ENCODE data around the gene SLC7A7. TPM values are rescaled to one million over a fixed set of nuclear protein-coding genes. Genes with fewer than 3 reads are reported as not detected.

The SLC7A7 gene
- total RNA-seq, 8 experiments from 2014 or later = 0.41 to 3.3 (median 1.4) TPM

GRCh38 chr14:22849212-22849819 is 34.1 kb upstream of the SLC7A7 start:
- ATAC-seq (replicated peaks in 6 of 8) = peak in 2 of 8 experiments; percentile 12 to 35
- no peak overlapping the region for H3K4me3 ChIP-seq
- in situ Hi-C loops (cut with MboI; ENCODE audit: low pct_unique_long_range_greater_than_20kb in 2 of 9, low sequenced_read_pairs in 9 of 9, unreplicated experiment in 9 of 9) = loop anchor here in 3 of 9 experiments (10.0 to 25.0 kb wide), 3 partner anchors 275 to 462 kb away; no protein-coding TSS in a partner anchor
- no peak overlapping the region for H3K27ac ChIP-seq
- WGBS, 10 experiments = 6 to 88% (median 76%) methylated on average over 1 to 8 of the region's 19 CpGs; no CpG with 5 or more reads in 1 of the 10 experiments
- H3K4me1 ChIP-seq (replicated peaks in 1 of 2) = peaks cover 2 to 5% of the 10 kb centered on the region in 2 donors

- H3K4me3 ChIP-seq = no peak overlapping the region
- H3K4me1 ChIP-seq (replicated peaks in 1 of 2) = peaks cover 2 to 5% of the 10 kb centered on the region in 2 donors
- WGBS, 10 experiments = 0 to 80% (median 47%) methylated on average over 1 to 6 of the region's 12 CpGs; no CpG with 5 or more reads in 4 of the 10 experiments
- no peak overlapping the region for H3K27ac ChIP-seq
- ATAC-seq (replicated peaks in 6 of 8) = peak; percentile 23 to 47 (median 34)
- in situ Hi-C loops (cut with MboI; ENCODE audit: low pct_unique_long_range_greater_than_20kb in 2 of 9, low sequenced_read_pairs in 9 of 9, unreplicated experiment in 9 of 9) = loop anchor here in 3 of 9 experiments (10.0 to 25.0 kb wide), 3 partner anchors 274 to 461 kb away; no protein-coding TSS in a partner anchor
These were observed 33.3 kb upstream of the SLC7A7 start for GRCh38 chr14:22848351-22849164.

GRCh38 chr14:22847661-22848341 is 32.6 kb upstream of the SLC7A7 start:
- Histone ChIP-seq H3K27ac (no peak overlapping the region), H3K4me1 (replicated peaks in 1 of 2) (peaks cover 0 to 5% of the 10 kb centered on the region in 2 donors), H3K4me3 (no peak overlapping the region)
- peak in 2 of 8 experiments; percentile 0 to 5 for ATAC-seq (replicated peaks in 6 of 8)
- 0 to 100% (median 25%) methylated on average over 1 to 4 of the region's 14 CpGs; no CpG with 5 or more reads in 6 of the 10 experiments for WGBS, 10 experiments
- in situ Hi-C loops (cut with MboI; ENCODE audit: low pct_unique_long_range_greater_than_20kb in 2 of 9, low sequenced_read_pairs in 9 of 9, unreplicated experiment in 9 of 9) = loop anchor here in 3 of 9 experiments (10.0 to 25.0 kb wide), 3 partner anchors 273 to 460 kb away; no protein-coding TSS in a partner anchor

- ATAC-seq (replicated peaks in 6 of 8) = no peak
- in situ Hi-C loops (cut with MboI; ENCODE audit: low pct_unique_long_range_greater_than_20kb in 2 of 9, low sequenced_read_pairs in 9 of 9, unreplicated experiment in 9 of 9) = loop anchor here in 3 of 9 experiments (10.0 to 25.0 kb wide), 3 partner anchors 272 to 460 kb away; no protein-coding TSS in a partner anchor
- 72 to 83% (median 80%) methylated on average over 2 to 4 of the region's 11 CpGs; no CpG with 5 or more reads in 7 of the 10 experiments for WGBS, 10 experiments
- Histone ChIP-seq H3K4me3 (no peak overlapping the region), H3K27ac (no peak overlapping the region), H3K4me1 (replicated peaks in 1 of 2) (peaks cover 0 to 5% of the 10 kb centered on the region in 2 donors)
These were observed 31.6 kb upstream of the SLC7A7 start for GRCh38 chr14:22846811-22847307.

GRCh38 chr14:22845821-22846625 is 30.8 kb upstream of the SLC7A7 start:
- in situ Hi-C loops (cut with MboI; ENCODE audit: low pct_unique_long_range_greater_than_20kb in 2 of 9, low sequenced_read_pairs in 9 of 9, unreplicated experiment in 9 of 9) = loop anchor here in 3 of 9 experiments (10.0 to 25.0 kb wide), 3 partner anchors 271 to 459 kb away; no protein-coding TSS in a partner anchor
- WGBS, 10 experiments = 81 to 86% methylated on average over 2 to 6 of the region's 26 CpGs; no CpG with 5 or more reads in 8 of the 10 experiments
- Histone ChIP-seq H3K4me3 (no peak overlapping the region), H3K4me1 (replicated peaks in 1 of 2) (peaks cover 0 to 5% of the 10 kb centered on the region in 2 donors), H3K27ac (no peak overlapping the region)
- ATAC-seq (replicated peaks in 6 of 8) = no peak

GRCh38 chr14:22845103-22845394 is 29.8 kb upstream of the SLC7A7 start:
- no peak overlapping the region for H3K4me3 ChIP-seq
- ATAC-seq (replicated peaks in 6 of 8) = no peak
- in situ Hi-C loops (cut with MboI; ENCODE audit: low pct_unique_long_range_greater_than_20kb in 2 of 9, low sequenced_read_pairs in 9 of 9, unreplicated experiment in 9 of 9) = loop anchor here in 3 of 9 experiments (10.0 to 25.0 kb wide), 3 partner anchors 270 to 458 kb away; no protein-coding TSS in a partner anchor
- 40 to 100% (median 94%) methylated on average over 1 to 6 of the region's 9 CpGs; no CpG with 5 or more reads in 3 of the 10 experiments for WGBS, 10 experiments
- H3K27ac ChIP-seq = no peak overlapping the region
- H3K4me1 ChIP-seq (replicated peaks in 1 of 2) = peaks cover 0 to 5% of the 10 kb centered on the region in 2 donors

- no peak overlapping the region for H3K4me3 ChIP-seq
- 58 to 100% (median 95%) methylated on average over 1 to 10 of the region's 22 CpGs for WGBS, 10 experiments
- ATAC-seq (replicated peaks in 6 of 8) = no peak
- in situ Hi-C loops (cut with MboI; ENCODE audit: low pct_unique_long_range_greater_than_20kb in 2 of 9, low sequenced_read_pairs in 9 of 9, unreplicated experiment in 9 of 9) = loop anchor here in 3 of 9 experiments (10.0 to 25.0 kb wide), 3 partner anchors 270 to 457 kb away; no protein-coding TSS in a partner anchor
- H3K4me1 ChIP-seq (replicated peaks in 1 of 2) = peaks cover 0 to 5% of the 10 kb centered on the region in 2 donors
- H3K27ac ChIP-seq = no peak overlapping the region
These were observed 29.2 kb upstream of the SLC7A7 start for GRCh38 chr14:22844221-22845102.

- in situ Hi-C loops (cut with MboI; ENCODE audit: low pct_unique_long_range_greater_than_20kb in 2 of 9, low sequenced_read_pairs in 9 of 9, unreplicated experiment in 9 of 9) = loop anchor here in 3 of 9 experiments (10.0 to 25.0 kb wide), 3 partner anchors 269 to 456 kb away; no protein-coding TSS in a partner anchor
- WGBS, 10 experiments = 20 to 100% (median 80%) methylated on average over 1 to 7 of the region's 21 CpGs; no CpG with 5 or more reads in 2 of the 10 experiments
- Histone ChIP-seq H3K4me3 (no peak overlapping the region), H3K4me1 (replicated peaks in 1 of 2) (peaks cover 0 to 4% of the 10 kb centered on the region in 2 donors), H3K27ac (no peak overlapping the region)
- no peak for ATAC-seq (replicated peaks in 6 of 8)
These were observed 28.1 kb upstream of the SLC7A7 start for GRCh38 chr14:22843123-22843925.

- ATAC-seq (replicated peaks in 6 of 8) = no peak
- 58 to 98% (median 83%) methylated on average over 2 to 16 of the region's 28 CpGs; no CpG with 5 or more reads in 1 of the 10 experiments for WGBS, 10 experiments
- Histone ChIP-seq H3K4me3 (no peak overlapping the region), H3K4me1 (replicated peaks in 1 of 2) (no peaks in the 10 kb centered on the region), H3K27ac (no peak overlapping the region)
- in situ Hi-C loops (cut with MboI; ENCODE audit: low pct_unique_long_range_greater_than_20kb in 2 of 9, low sequenced_read_pairs in 9 of 9, unreplicated experiment in 9 of 9) = loop anchor here in 3 of 9 experiments (10.0 to 25.0 kb wide), 3 partner anchors 268 to 455 kb away; no protein-coding TSS in a partner anchor
These were observed 27.2 kb upstream of the SLC7A7 start for GRCh38 chr14:22842211-22843122.
